GM23338 (cell line): ENCODE measurements around the gene NOS2. TPM values are rescaled to one million over a fixed set of nuclear protein-coding genes. Genes with fewer than 3 reads are reported as not detected.

Experiments
- ATAC-seq: fragments of 200-7000 bp; cut with Tn5 transposase; 3 replicates; pipeline ENCODE4 v1.9.1; 2020
- DNase-seq: peaks from one replicate; pipeline ENCODE4 v3.0.0-alpha.2; 2015; ENCODE audit warnings: low spot score
- H2AFZ ChIP-seq: fragments of 200-600 bp; sonication (generic); 2 replicates; pipeline ENCODE4 v1.8.0; 2016; ENCODE audit warnings: antibody characterized with exemption, mild to moderate bottlenecking, moderate library complexity
- H3F3A ChIP-seq: fragments of 200-600 bp; sonication (generic); replicated peaks from 2 replicates; pipeline ENCODE4 v1.8.0; 2017; ENCODE audit warnings: antibody characterized with exemption, mixed run types, low read depth
- H3K27ac ChIP-seq: fragments of 200-600 bp; sonication (generic); 2 replicates; pipeline ENCODE4 v1.6.1; 2016; ENCODE audit warnings: low read depth
- H3K27me3 ChIP-seq: fragments of 200-600 bp; sonication (generic); 2 replicates; pipeline ENCODE4 v1.8.0; 2016; ENCODE audit warnings: mild to moderate bottlenecking, mixed run types, moderate library complexity; ENCODE audit not compliant: insufficient read depth
- H3K36me3 ChIP-seq: fragments of 200-600 bp; sonication (generic); 2 replicates; pipeline ENCODE4 v1.8.0; 2016; ENCODE audit warnings: mild to moderate bottlenecking; ENCODE audit not compliant: insufficient read depth
- H3K4me1 ChIP-seq: fragments of 200-600 bp; sonication (generic); 2 replicates; pipeline ENCODE4 v1.8.0; 2016; ENCODE audit warnings: mild to moderate bottlenecking, moderate library complexity; ENCODE audit not compliant: insufficient read depth
- H3K4me2 ChIP-seq: fragments of 200-600 bp; sonication (generic); 2 replicates; pipeline ENCODE4 v1.7.1; 2017; ENCODE audit warnings: mixed run types
- H3K4me3 ChIP-seq: fragments of 200-600 bp; sonication (generic); 2 replicates; pipeline ENCODE4 v1.6.1; 2016; ENCODE audit warnings: mixed run types
- H3K79me2 ChIP-seq: fragments of 200-600 bp; sonication (generic); replicated peaks from 2 replicates; pipeline ENCODE4 v1.8.0; 2017; ENCODE audit warnings: mild to moderate bottlenecking; ENCODE audit not compliant: insufficient read depth
- H3K9me2 ChIP-seq: fragments of 200-600 bp; sonication (generic); 2 replicates; pipeline ENCODE4 v1.8.0; 2017; ENCODE audit not compliant: insufficient read depth
- H4K20me1 ChIP-seq: fragments of 200-600 bp; sonication (generic); replicated peaks from 2 replicates; pipeline ENCODE4 v1.8.0; 2017; ENCODE audit warnings: mild to moderate bottlenecking; ENCODE audit not compliant: insufficient read depth
- H3K27ac Mint-ChIP-seq: 2 replicates; pipeline ENCODE4 v1.8.0; 2020; ENCODE audit warnings: inconsistent platforms, mild to moderate bottlenecking, moderate library complexity, mixed read lengths
- H3K27me3 Mint-ChIP-seq: 3 replicates; pipeline ENCODE4 v1.8.0; 2022; ENCODE audit warnings: low read depth, mild to moderate bottlenecking, moderate library complexity, mixed read lengths, inconsistent platforms; ENCODE audit not compliant: insufficient read depth, poor library complexity
- H3K36me3 Mint-ChIP-seq: 3 replicates; pipeline ENCODE4 v1.8.0; 2021; ENCODE audit warnings: low read depth, mild to moderate bottlenecking, inconsistent platforms, moderate library complexity, mixed read lengths
- H3K4me1 Mint-ChIP-seq: 3 replicates; pipeline ENCODE4 v1.8.0; 2020; ENCODE audit warnings: mild to moderate bottlenecking, inconsistent platforms, mixed read lengths
- H3K4me3 Mint-ChIP-seq: 3 replicates; pipeline ENCODE4 v1.8.0; 2021; ENCODE audit warnings: moderate library complexity, mild to moderate bottlenecking, inconsistent platforms, mixed read lengths
- H3K9me3 Mint-ChIP-seq: 3 replicates; pipeline ENCODE4 v1.8.0; 2020; ENCODE audit warnings: moderate library complexity, mild to moderate bottlenecking, inconsistent platforms, mixed read lengths
- EZH2 ChIP-seq: fragments of 200-600 bp; sonication (generic); IDR thresholded peaks from one replicate; pipeline ENCODE4 v1.8.0; 2017; ENCODE audit warnings: antibody characterized with exemption, mild to moderate bottlenecking, low read depth; ENCODE audit not compliant: unreplicated experiment
- NANOG ChIP-seq: IDR thresholded peaks from 2 replicates; pipeline ENCODE4 v1.6.1; 2016; ENCODE audit warnings: antibody characterized with exemption, borderline replicate concordance
- POLR2AphosphoS5 ChIP-seq: IDR thresholded peaks from 2 replicates; pipeline ENCODE4 v1.6.1; 2016; ENCODE audit warnings: antibody characterized with exemption, low read depth
- ZNF462 ChIP-seq: fragments of 250-450 bp; sonication (Bioruptor Pico); IDR thresholded peaks from 2 replicates; pipeline ENCODE4 v1.5.0; 2020; ENCODE audit warnings: mild to moderate bottlenecking, moderate library complexity
- polyA plus RNA-seq: library from polyadenylated mRNA; unstranded; fragments of >200 nt; fragmentation: Nextera tagmentation; extraction: Ambion mirVana; gene quantifications from 2 replicates; pipeline ENCODE4 v1.2.1, GENCODE V29; 2016
- total RNA-seq: library from RNA; depleted of rRNA; stranded (reverse); fragments of >200 nt; shearing (Covaris generic); gene quantifications from 2 replicates; pipeline ENCODE4 v1.2.3, GENCODE V29; 2014
- TF ChIP-seq, protein P1 (sequence below), 2 experiments: fragments of 200-600 bp in 1 of 2; sonication (generic) in 1 of 2; conservative IDR thresholded peaks; 2 replicates each; pipeline versions ENCODE4 v1.5.1 to v1.6.1; 2016 to 2017; ENCODE audit warnings: antibody characterized with exemption in 2 of 2, low read depth in 2 of 2, mild to moderate bottlenecking in 2 of 2, moderate library complexity in 1 of 2
- TF ChIP-seq, protein P2 (sequence below): IDR thresholded peaks from one replicate; pipeline ENCODE4 v1.6.1; 2018; ENCODE audit warnings: antibody characterized with exemption; ENCODE audit not compliant: unreplicated experiment

The NOS2 gene
- total and polyA plus RNA-seq, 2 experiments from 2014 or later, result 0.44 to 2.7 TPM

DNA sequence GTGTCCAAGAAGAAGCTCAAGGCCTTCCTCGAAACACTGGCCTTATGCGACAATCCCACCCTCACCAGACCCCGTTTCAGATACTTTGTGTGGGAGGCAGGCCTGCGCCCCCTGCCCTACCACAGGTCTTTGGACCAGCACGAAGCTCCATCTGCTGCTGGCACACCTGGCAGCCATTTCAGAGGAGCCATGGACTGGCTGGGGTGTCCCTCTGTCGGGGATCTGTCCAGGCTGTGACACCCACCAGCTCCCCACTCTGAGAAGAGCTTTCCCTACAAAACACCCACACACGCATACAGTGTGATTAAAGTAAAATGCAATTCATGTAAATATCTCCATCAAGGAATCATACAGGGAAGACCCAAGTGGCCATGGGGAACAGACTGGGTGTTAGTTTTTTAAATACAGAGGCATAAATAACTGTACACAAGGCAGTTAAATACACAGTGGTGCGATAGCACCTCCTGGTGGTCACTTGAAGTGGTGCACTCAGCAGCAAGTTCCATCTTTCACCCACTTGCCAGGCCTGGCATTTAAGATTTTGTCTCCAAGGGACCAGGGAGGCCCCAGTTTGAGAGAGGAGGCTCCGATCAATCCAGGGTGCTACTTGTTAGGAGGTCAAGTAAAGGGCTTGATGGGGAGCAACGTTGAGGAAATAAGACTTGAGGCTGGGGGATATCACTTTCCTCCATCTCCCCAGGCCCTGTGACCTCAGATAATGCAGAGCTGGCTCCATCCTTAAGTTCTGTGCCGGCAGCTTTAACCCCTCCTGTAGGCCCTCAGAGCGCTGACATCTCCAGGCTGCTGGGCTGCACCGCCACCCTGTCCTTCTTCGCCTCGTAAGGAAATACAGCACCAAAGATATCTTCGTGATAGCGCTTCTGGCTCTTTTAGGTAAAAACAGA lies 43.6 kb downstream of the NOS2 start:
- ATAC-seq, result peak; percentile 17; the same call in 2 of the 3 replicates
- Histone ChIP-seq H3K36me3 (no peaks in the 10 kb centered on the region), H3K27me3 (no peaks in the 10 kb centered on the region), H3K4me2 (no peak overlapping the region), H3K79me2 (no peaks in the 10 kb centered on the region), H2AFZ (no peak overlapping the region), H3K4me3 (no peak overlapping the region), H3F3A (no peaks in the 10 kb centered on the region), H4K20me1 (no peaks in the 10 kb centered on the region), H3K9me2 (no peaks in the 10 kb centered on the region), H3K4me1 (no peaks in the 10 kb centered on the region), H3K27ac (no peak overlapping the region)
- peaks cover 10% of the 10 kb centered on the region for H3K27me3 Mint-ChIP-seq
- peaks cover 1% of the 10 kb centered on the region; the same call in 1 of the 3 replicates for H3K4me1 Mint-ChIP-seq
- no peaks in the 10 kb centered on the region for H3K36me3 Mint-ChIP-seq
- DNase-seq, result peak; percentile 62
- no peak overlapping the region for H3K27ac Mint-ChIP-seq
- H3K9me3 Mint-ChIP-seq, result no peaks in the 10 kb centered on the region
- TF ChIP-seq, protein P1, sequence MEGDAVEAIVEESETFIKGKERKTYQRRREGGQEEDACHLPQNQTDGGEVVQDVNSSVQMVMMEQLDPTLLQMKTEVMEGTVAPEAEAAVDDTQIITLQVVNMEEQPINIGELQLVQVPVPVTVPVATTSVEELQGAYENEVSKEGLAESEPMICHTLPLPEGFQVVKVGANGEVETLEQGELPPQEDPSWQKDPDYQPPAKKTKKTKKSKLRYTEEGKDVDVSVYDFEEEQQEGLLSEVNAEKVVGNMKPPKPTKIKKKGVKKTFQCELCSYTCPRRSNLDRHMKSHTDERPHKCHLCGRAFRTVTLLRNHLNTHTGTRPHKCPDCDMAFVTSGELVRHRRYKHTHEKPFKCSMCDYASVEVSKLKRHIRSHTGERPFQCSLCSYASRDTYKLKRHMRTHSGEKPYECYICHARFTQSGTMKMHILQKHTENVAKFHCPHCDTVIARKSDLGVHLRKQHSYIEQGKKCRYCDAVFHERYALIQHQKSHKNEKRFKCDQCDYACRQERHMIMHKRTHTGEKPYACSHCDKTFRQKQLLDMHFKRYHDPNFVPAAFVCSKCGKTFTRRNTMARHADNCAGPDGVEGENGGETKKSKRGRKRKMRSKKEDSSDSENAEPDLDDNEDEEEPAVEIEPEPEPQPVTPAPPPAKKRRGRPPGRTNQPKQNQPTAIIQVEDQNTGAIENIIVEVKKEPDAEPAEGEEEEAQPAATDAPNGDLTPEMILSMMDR (conservative IDR thresholded peaks at IDR 0.05; ENCODE audit: low read depth in 2 of 2), result peak; percentile 81 to 93
- no peak for TF ChIP-seq EZH2
- TF ChIP-seq, protein P2, sequence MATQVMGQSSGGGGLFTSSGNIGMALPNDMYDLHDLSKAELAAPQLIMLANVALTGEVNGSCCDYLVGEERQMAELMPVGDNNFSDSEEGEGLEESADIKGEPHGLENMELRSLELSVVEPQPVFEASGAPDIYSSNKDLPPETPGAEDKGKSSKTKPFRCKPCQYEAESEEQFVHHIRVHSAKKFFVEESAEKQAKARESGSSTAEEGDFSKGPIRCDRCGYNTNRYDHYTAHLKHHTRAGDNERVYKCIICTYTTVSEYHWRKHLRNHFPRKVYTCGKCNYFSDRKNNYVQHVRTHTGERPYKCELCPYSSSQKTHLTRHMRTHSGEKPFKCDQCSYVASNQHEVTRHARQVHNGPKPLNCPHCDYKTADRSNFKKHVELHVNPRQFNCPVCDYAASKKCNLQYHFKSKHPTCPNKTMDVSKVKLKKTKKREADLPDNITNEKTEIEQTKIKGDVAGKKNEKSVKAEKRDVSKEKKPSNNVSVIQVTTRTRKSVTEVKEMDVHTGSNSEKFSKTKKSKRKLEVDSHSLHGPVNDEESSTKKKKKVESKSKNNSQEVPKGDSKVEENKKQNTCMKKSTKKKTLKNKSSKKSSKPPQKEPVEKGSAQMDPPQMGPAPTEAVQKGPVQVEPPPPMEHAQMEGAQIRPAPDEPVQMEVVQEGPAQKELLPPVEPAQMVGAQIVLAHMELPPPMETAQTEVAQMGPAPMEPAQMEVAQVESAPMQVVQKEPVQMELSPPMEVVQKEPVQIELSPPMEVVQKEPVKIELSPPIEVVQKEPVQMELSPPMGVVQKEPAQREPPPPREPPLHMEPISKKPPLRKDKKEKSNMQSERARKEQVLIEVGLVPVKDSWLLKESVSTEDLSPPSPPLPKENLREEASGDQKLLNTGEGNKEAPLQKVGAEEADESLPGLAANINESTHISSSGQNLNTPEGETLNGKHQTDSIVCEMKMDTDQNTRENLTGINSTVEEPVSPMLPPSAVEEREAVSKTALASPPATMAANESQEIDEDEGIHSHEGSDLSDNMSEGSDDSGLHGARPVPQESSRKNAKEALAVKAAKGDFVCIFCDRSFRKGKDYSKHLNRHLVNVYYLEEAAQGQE, result no peak
- H3K4me3 Mint-ChIP-seq, result no peak overlapping the region

GRCh38 chr17:27755706-27756466 lies 44.4 kb downstream of the NOS2 start:
- Histone ChIP-seq H3K9me2 (no peaks in the 10 kb centered on the region), H3K4me2 (no peak overlapping the region), H3K4me3 (no peak overlapping the region), H3K79me2 (no peaks in the 10 kb centered on the region), H2AFZ (no peak overlapping the region), H3K36me3 (no peaks in the 10 kb centered on the region), H4K20me1 (no peaks in the 10 kb centered on the region), H3K27me3 (no peaks in the 10 kb centered on the region), H3K4me1 (no peaks in the 10 kb centered on the region), H3K27ac (no peak overlapping the region), H3F3A (no peaks in the 10 kb centered on the region)
- Mint-ChIP-seq H3K4me3 (no peak overlapping the region), H3K4me1 (peaks cover 6% of the 10 kb centered on the region; the same call in 2 of the 3 replicates), H3K9me3 (no peaks in the 10 kb centered on the region), H3K27me3 (peaks cover 10% of the 10 kb centered on the region), H3K36me3 (no peaks in the 10 kb centered on the region), H3K27ac (no peak overlapping the region)
- DNase-seq (no peak), ATAC-seq (no peak)
- TF ChIP-seq NANOG (no peak), POLR2AphosphoS5 (no peak), ZNF462 (no peak), EZH2 (no peak)
